Natural killer cell (primary cell): Measurements from ENCODE around the gene RAI1. TPM values are rescaled to one million over a fixed set of nuclear protein-coding genes. Genes with fewer than 3 reads are reported as not detected.

ENCODE experiments used
- ATAC-seq, 3 donors: fragments of 150-1000 bp in 2 of 3; fragments of 200-7000 bp in 1 of 3; cut with Tn5 transposase; 1 replicate in 1 of 3; 2 replicates in 2 of 3; pipeline ENCODE4 v1.10.0; 2021; ENCODE audit warnings: mild to moderate bottlenecking in 2 of 3, moderate library complexity in 2 of 3
- DNase-seq, 2 donors: peaks; one replicate each; pipeline versions ENCODE4 v3.0.0 to v3.0.0-alpha.2; 2013 to 2021; ENCODE audit warnings: mixed read lengths in 1 of 2
- H3K27ac ChIP-seq: one replicate; pipeline ENCODE4 v1.5.1; 2013; ENCODE audit warnings: mild to moderate bottlenecking, low read length
- H3K27me3 ChIP-seq: one replicate; pipeline ENCODE4 v1.6.1; 2013; ENCODE audit warnings: low read length; ENCODE audit not compliant: control insufficient read depth, insufficient read depth
- H3K36me3 ChIP-seq: one replicate; pipeline ENCODE4 v1.6.1; 2013; ENCODE audit warnings: low read length; ENCODE audit not compliant: control insufficient read depth, insufficient read depth
- H3K4me1 ChIP-seq: one replicate; pipeline ENCODE4 v1.6.1; 2013; ENCODE audit warnings: low read length; ENCODE audit not compliant: control insufficient read depth, insufficient read depth
- H3K4me3 ChIP-seq: one replicate; pipeline ENCODE4 v1.5.1; 2013; ENCODE audit warnings: low read length
- H3K9me3 ChIP-seq: one replicate; pipeline ENCODE4 v1.6.1; 2013; ENCODE audit warnings: low read length; ENCODE audit not compliant: control insufficient read depth, insufficient read depth
- H3K27ac Mint-ChIP-seq, 2 donors: one replicate each; pipeline ENCODE4 v1.8.0; 2022; ENCODE audit warnings: mild to moderate bottlenecking in 2 of 2, mixed read lengths in 2 of 2, moderate library complexity in 1 of 2
- H3K27me3 Mint-ChIP-seq, 2 donors: one replicate each; pipeline ENCODE4 v1.8.0; 2022; ENCODE audit warnings: low read depth in 2 of 2, mixed read lengths in 2 of 2
- H3K36me3 Mint-ChIP-seq: one replicate; pipeline ENCODE4 v1.8.0; 2022; ENCODE audit warnings: mixed read lengths
- H3K4me1 Mint-ChIP-seq, 2 donors: one replicate each; pipeline ENCODE4 v1.8.0; 2022; ENCODE audit warnings: mixed read lengths in 2 of 2
- H3K4me3 Mint-ChIP-seq: one replicate; pipeline ENCODE4 v1.8.0; 2022; ENCODE audit warnings: mild to moderate bottlenecking, moderate library complexity, mixed read lengths
- H3K9me3 Mint-ChIP-seq, 2 donors: one replicate each; pipeline ENCODE4 v1.8.0; 2022; ENCODE audit warnings: mixed read lengths in 2 of 2
- WGBS: methylation state at CpG from one replicate; pipeline ENCODE4 v1.1.7; 2013; ENCODE audit warnings: missing lambda C conversion rate; ENCODE audit not compliant: insufficient coverage; 5-methylcytosine and 5-hydroxymethylcytosine counted together
- intact Hi-C: fragments of 100-400 bp; cut with micrococcal nuclease; formaldehyde crosslinking; loops from one replicate; pipeline ENCODE4 v1.14.2; 2022
- total RNA-seq, 4 donors: library from RNA; stranded (reverse); fragments of 120-200 nt in 1 of 4; gene quantifications; one replicate each; pipeline versions ENCODE4 v1.2.3 to v1.2.4, GENCODE V29; 2013 to 2022
- TF ChIP-seq, protein P1 (sequence below): fragments of 200-600 bp; IDR thresholded peaks from one replicate; pipeline ENCODE4 v1.8.0; 2022; ENCODE audit warnings: antibody characterized with exemption

RAI1 gene
- total RNA-seq, 3 donors from 2014 or later (not counting 1 experiment from before 2014, with no cell fraction given), result 39.8 to 55.0 (median 49.4) TPM

DNA sequence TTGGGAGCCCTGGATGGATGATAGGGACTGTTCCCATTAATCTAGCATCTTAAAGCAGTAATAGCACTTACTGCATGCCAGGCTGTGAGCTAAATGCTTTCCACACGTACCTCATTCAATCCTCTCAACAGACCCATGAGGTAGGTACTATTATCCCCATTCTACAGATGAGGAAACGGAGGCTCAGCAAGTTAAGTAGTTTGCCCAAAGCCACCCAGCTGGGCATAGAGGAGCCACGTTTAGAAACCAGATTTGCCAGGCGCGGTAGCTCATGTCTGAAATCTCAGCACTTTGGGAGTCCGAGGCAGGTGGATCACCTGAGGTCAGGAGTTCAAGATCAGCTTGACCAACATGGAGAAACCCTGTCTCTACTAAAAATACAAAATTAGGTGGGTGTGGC lies 2.0 kb upstream of the RAI1 start:
- Histone ChIP-seq H3K27ac (no peak overlapping the region), H3K27me3 (no peaks in the 10 kb centered on the region), H3K4me1 (peaks cover 34% of the 10 kb centered on the region), H3K9me3 (no peaks in the 10 kb centered on the region), H3K4me3 (no peak overlapping the region), H3K36me3 (no peaks in the 10 kb centered on the region)
- intact Hi-C loops, result no loop called here
- H3K27me3 Mint-ChIP-seq, result peaks cover 0 to 3% of the 10 kb centered on the region in 2 donors
- H3K27ac Mint-ChIP-seq, result no peak overlapping the region
- H3K4me1 Mint-ChIP-seq, result peaks cover 26 to 33% of the 10 kb centered on the region in 2 donors
- H3K9me3 Mint-ChIP-seq, result no peaks in the 10 kb centered on the region
- peak overlapping the region; percentile 49 for H3K4me3 Mint-ChIP-seq
- TF ChIP-seq, protein P1, sequence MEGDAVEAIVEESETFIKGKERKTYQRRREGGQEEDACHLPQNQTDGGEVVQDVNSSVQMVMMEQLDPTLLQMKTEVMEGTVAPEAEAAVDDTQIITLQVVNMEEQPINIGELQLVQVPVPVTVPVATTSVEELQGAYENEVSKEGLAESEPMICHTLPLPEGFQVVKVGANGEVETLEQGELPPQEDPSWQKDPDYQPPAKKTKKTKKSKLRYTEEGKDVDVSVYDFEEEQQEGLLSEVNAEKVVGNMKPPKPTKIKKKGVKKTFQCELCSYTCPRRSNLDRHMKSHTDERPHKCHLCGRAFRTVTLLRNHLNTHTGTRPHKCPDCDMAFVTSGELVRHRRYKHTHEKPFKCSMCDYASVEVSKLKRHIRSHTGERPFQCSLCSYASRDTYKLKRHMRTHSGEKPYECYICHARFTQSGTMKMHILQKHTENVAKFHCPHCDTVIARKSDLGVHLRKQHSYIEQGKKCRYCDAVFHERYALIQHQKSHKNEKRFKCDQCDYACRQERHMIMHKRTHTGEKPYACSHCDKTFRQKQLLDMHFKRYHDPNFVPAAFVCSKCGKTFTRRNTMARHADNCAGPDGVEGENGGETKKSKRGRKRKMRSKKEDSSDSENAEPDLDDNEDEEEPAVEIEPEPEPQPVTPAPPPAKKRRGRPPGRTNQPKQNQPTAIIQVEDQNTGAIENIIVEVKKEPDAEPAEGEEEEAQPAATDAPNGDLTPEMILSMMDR, result no peak
- DNase-seq (no peak), ATAC-seq (no peak)
- no peaks in the 10 kb centered on the region for H3K36me3 Mint-ChIP-seq
- WGBS, result 92% methylated on average over 6 of the region's 6 CpGs

DNA sequence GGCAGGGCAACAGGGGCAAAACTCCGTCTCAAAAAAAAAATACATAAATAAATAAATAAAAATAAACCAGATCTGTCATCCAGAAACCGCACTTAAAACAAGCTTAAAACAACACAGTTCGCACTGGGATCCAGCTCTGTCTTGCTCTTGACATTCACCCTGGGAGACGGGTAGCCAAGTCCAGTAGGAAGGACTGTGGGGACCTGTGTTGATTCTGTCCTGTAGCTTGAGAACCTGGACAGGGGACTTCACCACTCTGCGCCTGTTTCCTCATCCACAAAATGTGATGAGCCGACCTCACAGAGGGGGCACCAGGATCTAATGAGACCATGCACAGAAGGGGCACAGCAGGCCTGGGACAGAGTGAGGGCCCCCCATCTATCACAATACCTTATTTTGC lies 1.5 kb upstream of the RAI1 start:
- no peak for ATAC-seq
- TF ChIP-seq, protein P1, result no peak
- 96% methylated on average over 6 of the region's 6 CpGs for WGBS
- DNase-seq, result no peak
- no peaks in the 10 kb centered on the region for H3K36me3 ChIP-seq
- peaks cover 34% of the 10 kb centered on the region for H3K4me1 ChIP-seq
- Mint-ChIP-seq H3K36me3 (no peaks in the 10 kb centered on the region), H3K27ac (no peak overlapping the region), H3K4me1 (peaks cover 30 to 35% of the 10 kb centered on the region in 2 donors), H3K4me3 (peak overlapping the region; percentile 49), H3K9me3 (no peaks in the 10 kb centered on the region), H3K27me3 (peaks cover 0 to 3% of the 10 kb centered on the region in 2 donors)
- no peak overlapping the region for H3K27ac ChIP-seq
- intact Hi-C loops, result loop anchor here (5.0 kb wide), 2 partner anchors 293 to 358 kb away; partner anchors contain the start of genes ATPAF2, DRC3, GID4 and TOM1L2
- H3K4me3 ChIP-seq, result no peak overlapping the region
- no peaks in the 10 kb centered on the region for H3K9me3 ChIP-seq
- H3K27me3 ChIP-seq, result no peaks in the 10 kb centered on the region

DNA sequence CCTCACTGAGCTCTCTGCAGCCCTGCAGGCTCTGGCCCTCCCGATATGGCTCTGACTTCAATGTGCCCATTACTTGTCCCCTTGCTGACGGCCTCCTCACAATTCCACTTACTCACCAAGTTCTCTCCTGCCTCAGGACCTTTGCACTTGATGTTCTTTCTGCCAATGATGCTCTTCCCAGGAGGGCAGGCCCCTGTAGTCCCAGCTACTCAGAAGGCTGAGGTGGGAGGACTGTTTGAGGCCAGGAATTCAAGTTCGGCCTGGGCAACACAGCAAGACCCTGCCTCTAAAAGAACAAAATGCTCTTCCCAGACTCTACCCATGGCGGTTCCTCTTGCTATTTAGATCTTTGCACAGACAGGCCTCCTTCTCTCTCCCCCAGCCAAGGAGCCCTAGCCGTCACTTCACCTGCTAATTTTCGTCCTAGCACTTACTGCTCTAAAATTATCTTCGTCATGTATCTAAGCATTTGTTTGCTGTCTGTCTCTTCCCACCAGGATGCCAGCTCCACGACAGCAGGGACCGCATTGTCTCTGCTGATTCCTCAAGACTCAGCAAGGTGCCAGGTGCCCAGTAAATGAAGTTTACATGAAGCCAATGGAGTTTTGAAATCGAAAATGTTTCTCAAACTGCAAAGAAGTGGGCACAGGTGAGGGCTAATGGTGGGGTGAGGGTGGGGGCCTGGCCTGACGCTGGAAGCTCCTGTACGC lies 626 bp upstream of the RAI1 start:
- WGBS, result 55% methylated on average over 12 of the region's 12 CpGs
- no peaks in the 10 kb centered on the region for H3K9me3 ChIP-seq

More for the DNA sequence above, 626 bp upstream of the RAI1 start:
- intact Hi-C loops, result loop anchor here (1.0 to 5.0 kb wide), 4 partner anchors 180 to 357 kb away; partner anchors contain the start of genes ATPAF2, DRC3, GID4 and TOM1L2
- Mint-ChIP-seq H3K9me3 (no peaks in the 10 kb centered on the region), H3K27ac (peak overlapping the region; percentile 64 to 79), H3K36me3 (no peaks in the 10 kb centered on the region), H3K27me3 (peaks cover 0 to 3% of the 10 kb centered on the region in 2 donors), H3K4me1 (peaks cover 34 to 38% of the 10 kb centered on the region in 2 donors), H3K4me3 (peak overlapping the region; percentile 66)
- no peaks in the 10 kb centered on the region for H3K27me3 ChIP-seq
- DNase-seq (no peak), ATAC-seq (no peak)
- H3K4me3 ChIP-seq, result no peak overlapping the region
- peak overlapping the region; percentile 43 for H3K27ac ChIP-seq
- TF ChIP-seq, protein P1, result no peak
- H3K36me3 ChIP-seq, result no peaks in the 10 kb centered on the region
- peaks cover 39% of the 10 kb centered on the region for H3K4me1 ChIP-seq
